GM12891 (cell line): ENCODE results near the gene C1QTNF4.
"Not testable (repeated sequence)": the region's sequence is repeated elsewhere in the genome, so short reads cannot be mapped to it uniquely, and the experiment has no call there.

Experiments used
- POLR2A ChIP-seq: IDR thresholded peaks from 2 replicates; pipeline ENCODE4 v1.6.1; 2011; ENCODE audit warnings: low read depth, low read length, control low read depth
- POLR2AphosphoS5 ChIP-seq: IDR thresholded peaks from 2 replicates; pipeline ENCODE4 v1.6.1; 2011; ENCODE audit warnings: low read depth, low read length, control low read depth
- SPI1 ChIP-seq: IDR thresholded peaks from 2 replicates; pipeline ENCODE4 v1.6.1; 2011; ENCODE audit warnings: low read depth, low read length, control low read depth
- TAF1 ChIP-seq: IDR thresholded peaks from 2 replicates; pipeline ENCODE4 v1.6.1; 2011; ENCODE audit warnings: low read depth, low read length, control low read depth

DNA sequence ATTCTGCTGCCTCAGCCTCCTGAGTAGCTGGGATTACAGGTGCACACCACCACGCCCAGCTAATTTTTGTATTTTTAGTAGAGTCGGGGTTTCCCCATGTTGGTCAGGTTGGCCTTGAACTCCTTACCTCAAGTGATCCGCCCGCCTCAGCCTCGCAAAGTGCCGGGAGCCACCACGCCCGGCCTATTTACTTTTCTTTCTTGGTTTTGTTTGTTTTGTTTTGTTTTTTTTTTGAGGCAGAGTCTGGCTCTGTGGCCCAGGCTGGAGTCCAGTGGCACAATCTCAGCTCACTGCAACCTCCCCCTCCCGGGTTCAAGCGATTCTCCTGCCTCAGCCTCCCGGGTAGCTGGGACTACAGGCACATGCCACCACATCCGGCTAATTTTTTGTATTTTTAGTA, 37.2 kb downstream of the C1QTNF4 start:
- not testable (repeated sequence) for TF ChIP-seq POLR2A, SPI1, TAF1, POLR2AphosphoS5
